Breast epithelium (tissue), 3 donors: Measurements from ENCODE around the gene P2RX1.

ENCODE experiments used
- POLR2A ChIP-seq: fragments of 450-650 bp; IDR thresholded peaks from one replicate; pipeline ENCODE4 v1.6.1; 2016; ENCODE audit warnings: antibody characterized with exemption, mild to moderate bottlenecking, moderate library complexity
- POLR2AphosphoS5 ChIP-seq, 3 donors: sonication (generic); formaldehyde crosslinking; IDR thresholded peaks; one replicate each; pipeline ENCODE4 v1.6.1; 2017; ENCODE audit warnings: antibody characterized with exemption in 3 of 3
- TF ChIP-seq, protein P1 (sequence below), 3 donors: fragments of 450-650 bp; IDR thresholded peaks; one replicate each; pipeline ENCODE4 v1.5.1; 2016 to 2017; ENCODE audit warnings: antibody characterized with exemption in 3 of 3, mild to moderate bottlenecking in 3 of 3, moderate library complexity in 3 of 3

DNA sequence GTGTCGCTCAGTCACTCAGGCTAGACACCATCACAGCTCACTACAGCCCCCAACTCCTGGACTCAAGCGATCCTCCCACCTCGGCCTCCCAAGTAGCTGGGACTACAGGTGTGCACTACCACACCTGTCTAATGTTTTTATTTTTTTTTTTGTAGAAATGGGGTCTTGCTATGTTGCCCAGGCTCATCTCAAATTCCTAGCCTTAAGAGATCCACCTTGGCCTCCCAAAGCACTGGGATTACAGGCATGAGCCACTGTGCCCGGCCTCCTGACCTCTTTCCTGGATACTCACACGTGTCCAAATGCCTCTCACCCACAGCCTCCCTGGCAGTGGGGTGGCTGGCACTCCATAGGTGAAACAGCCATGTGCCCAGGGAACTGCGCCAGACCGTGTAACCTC lies 40.9 kb downstream of the P2RX1 start:
- TF ChIP-seq, protein P1, sequence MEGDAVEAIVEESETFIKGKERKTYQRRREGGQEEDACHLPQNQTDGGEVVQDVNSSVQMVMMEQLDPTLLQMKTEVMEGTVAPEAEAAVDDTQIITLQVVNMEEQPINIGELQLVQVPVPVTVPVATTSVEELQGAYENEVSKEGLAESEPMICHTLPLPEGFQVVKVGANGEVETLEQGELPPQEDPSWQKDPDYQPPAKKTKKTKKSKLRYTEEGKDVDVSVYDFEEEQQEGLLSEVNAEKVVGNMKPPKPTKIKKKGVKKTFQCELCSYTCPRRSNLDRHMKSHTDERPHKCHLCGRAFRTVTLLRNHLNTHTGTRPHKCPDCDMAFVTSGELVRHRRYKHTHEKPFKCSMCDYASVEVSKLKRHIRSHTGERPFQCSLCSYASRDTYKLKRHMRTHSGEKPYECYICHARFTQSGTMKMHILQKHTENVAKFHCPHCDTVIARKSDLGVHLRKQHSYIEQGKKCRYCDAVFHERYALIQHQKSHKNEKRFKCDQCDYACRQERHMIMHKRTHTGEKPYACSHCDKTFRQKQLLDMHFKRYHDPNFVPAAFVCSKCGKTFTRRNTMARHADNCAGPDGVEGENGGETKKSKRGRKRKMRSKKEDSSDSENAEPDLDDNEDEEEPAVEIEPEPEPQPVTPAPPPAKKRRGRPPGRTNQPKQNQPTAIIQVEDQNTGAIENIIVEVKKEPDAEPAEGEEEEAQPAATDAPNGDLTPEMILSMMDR (IDR thresholded peaks at IDR 0.05) = no peak
- TF ChIP-seq POLR2AphosphoS5 (IDR thresholded peaks at IDR 0.05) (no peak), POLR2A (no peak)
